ENCODE measurements around the gene PTPN3.

DNA sequence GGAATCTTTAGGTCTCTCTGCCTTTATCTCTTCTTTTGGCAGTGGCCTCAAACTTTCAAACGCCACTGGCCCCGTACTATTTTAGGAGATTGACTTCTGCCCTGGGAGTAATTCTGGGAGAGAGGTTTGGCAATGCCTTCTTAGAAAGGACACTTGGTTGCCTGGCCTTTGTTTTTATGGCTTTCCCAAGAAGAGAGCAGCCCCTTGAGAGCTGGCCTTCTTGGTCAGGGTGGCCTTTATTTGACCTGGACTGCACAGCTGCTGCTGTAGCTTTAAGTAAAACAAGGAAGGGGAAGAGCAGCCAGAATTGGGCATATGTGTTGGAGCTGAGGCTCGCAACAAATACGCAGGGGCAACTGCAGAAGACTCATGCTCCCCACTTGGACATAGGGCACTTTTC lies 60.8 kb downstream of the PTPN3 start:
- TF ChIP-seq, protein P1, sequence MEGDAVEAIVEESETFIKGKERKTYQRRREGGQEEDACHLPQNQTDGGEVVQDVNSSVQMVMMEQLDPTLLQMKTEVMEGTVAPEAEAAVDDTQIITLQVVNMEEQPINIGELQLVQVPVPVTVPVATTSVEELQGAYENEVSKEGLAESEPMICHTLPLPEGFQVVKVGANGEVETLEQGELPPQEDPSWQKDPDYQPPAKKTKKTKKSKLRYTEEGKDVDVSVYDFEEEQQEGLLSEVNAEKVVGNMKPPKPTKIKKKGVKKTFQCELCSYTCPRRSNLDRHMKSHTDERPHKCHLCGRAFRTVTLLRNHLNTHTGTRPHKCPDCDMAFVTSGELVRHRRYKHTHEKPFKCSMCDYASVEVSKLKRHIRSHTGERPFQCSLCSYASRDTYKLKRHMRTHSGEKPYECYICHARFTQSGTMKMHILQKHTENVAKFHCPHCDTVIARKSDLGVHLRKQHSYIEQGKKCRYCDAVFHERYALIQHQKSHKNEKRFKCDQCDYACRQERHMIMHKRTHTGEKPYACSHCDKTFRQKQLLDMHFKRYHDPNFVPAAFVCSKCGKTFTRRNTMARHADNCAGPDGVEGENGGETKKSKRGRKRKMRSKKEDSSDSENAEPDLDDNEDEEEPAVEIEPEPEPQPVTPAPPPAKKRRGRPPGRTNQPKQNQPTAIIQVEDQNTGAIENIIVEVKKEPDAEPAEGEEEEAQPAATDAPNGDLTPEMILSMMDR (IDR thresholded peaks at IDR 0.05): no peak
- TF ChIP-seq REST (IDR thresholded peaks at IDR 0.05; ENCODE audit: insufficient read depth in 1 of 2, low read depth in 2 of 2, low read length in 1 of 2): no peak
- no peak for TF ChIP-seq POLR2AphosphoS5 (IDR thresholded peaks at IDR 0.05; ENCODE audit: low read depth, low read length)
- TF ChIP-seq SIN3A (IDR thresholded peaks at IDR 0.05; ENCODE audit: borderline replicate concordance, insufficient read depth, low read depth, low read length): no peak
